AG04450 (cell line): ENCODE results near the gene RABGEF1. TPM values are rescaled to one million over a fixed set of nuclear protein-coding genes. Genes with fewer than 3 reads are reported as not detected.
"Not testable (repeated sequence)": the region's sequence is repeated elsewhere in the genome, so short reads cannot be mapped to it uniquely, and the experiment has no call there.

Experiments
- CTCF ChIA-PET: fragments of 300-600, 350-600 bp; formaldehyde crosslinking; extraction: SDS; loops from one replicate; lab custom pipeline; 2022; ENCODE audit warnings: antibody characterized with exemption, inconsistent platforms; lab: Charles Lee
- POLR2A ChIA-PET: fragments of 350-600 bp; formaldehyde crosslinking; extraction: SDS; loops from one replicate; lab custom pipeline; 2021; ENCODE audit warnings: antibody characterized with exemption, inconsistent platforms; lab: Yijun Ruan, JAX
- DNase-seq: peaks from one replicate; pipeline ENCODE4 v3.0.0-alpha.2; 2011; ENCODE audit warnings: low read depth, low spot score
- H3K27ac ChIP-seq: one replicate; pipeline ENCODE4 v1.5.1; 2012; ENCODE audit warnings: low read depth, low read length, control low read depth
- H3K27me3 ChIP-seq: one replicate; pipeline ENCODE4 v1.6.0; 2012; ENCODE audit warnings: low read length; ENCODE audit not compliant: control insufficient read depth, insufficient read depth
- H3K4me3 ChIP-seq: 2 replicates; pipeline ENCODE4 v1.5.1; 2011; ENCODE audit warnings: mild to moderate bottlenecking, low read depth, low read length, control low read depth
- H3K9me3 ChIP-seq: 2 replicates; pipeline ENCODE4 v1.5.1; 2012; ENCODE audit warnings: low read length; ENCODE audit not compliant: control insufficient read depth, insufficient read depth
- polyA plus RNA-seq: library from polyadenylated mRNA; depleted of rRNA; stranded (reverse); fragments of >200 nt; gene quantifications from 2 replicates; pipeline ENCODE4 v1.2.3, GENCODE V29; 2011
- TF ChIP-seq, protein P1 (sequence below): IDR thresholded peaks from 2 replicates; pipeline ENCODE4 v1.5.1; 2011; ENCODE audit warnings: low read depth, low read length, control low read depth, inconsistent platforms

The RABGEF1 gene
- polyA plus RNA-seq, 1 experiment, result 27.1 TPM

- TF ChIP-seq, protein P1, sequence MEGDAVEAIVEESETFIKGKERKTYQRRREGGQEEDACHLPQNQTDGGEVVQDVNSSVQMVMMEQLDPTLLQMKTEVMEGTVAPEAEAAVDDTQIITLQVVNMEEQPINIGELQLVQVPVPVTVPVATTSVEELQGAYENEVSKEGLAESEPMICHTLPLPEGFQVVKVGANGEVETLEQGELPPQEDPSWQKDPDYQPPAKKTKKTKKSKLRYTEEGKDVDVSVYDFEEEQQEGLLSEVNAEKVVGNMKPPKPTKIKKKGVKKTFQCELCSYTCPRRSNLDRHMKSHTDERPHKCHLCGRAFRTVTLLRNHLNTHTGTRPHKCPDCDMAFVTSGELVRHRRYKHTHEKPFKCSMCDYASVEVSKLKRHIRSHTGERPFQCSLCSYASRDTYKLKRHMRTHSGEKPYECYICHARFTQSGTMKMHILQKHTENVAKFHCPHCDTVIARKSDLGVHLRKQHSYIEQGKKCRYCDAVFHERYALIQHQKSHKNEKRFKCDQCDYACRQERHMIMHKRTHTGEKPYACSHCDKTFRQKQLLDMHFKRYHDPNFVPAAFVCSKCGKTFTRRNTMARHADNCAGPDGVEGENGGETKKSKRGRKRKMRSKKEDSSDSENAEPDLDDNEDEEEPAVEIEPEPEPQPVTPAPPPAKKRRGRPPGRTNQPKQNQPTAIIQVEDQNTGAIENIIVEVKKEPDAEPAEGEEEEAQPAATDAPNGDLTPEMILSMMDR, result no peak
- ChIA-PET CTCF (no interaction called here), POLR2A (no interaction called here)
- Histone ChIP-seq H3K4me3 (peak overlapping the region; percentile 90), H3K9me3 (peaks cover 4% of the 10 kb centered on the region), H3K27me3 (no peaks in the 10 kb centered on the region), H3K27ac (peak overlapping the region; percentile 92)
- DNase-seq, result no peak
Observed at GRCh38 chr7:66741710-66742049, 1.1 kb downstream of the RABGEF1 start.

GRCh38 chr7:66742298-66742697 is 1.8 kb downstream of the RABGEF1 start:
- H3K9me3 ChIP-seq, H3K27me3 ChIP-seq, DNase-seq, CTCF ChIA-PET, POLR2A ChIA-PET: not testable (repeated sequence)
- Histone ChIP-seq H3K27ac (peak overlapping the region; percentile 21), H3K4me3 (peak overlapping the region; percentile 31)

- CTCF ChIA-PET, result no interaction called here
- Histone ChIP-seq H3K4me3 (no peak overlapping the region), H3K9me3 (no peaks in the 10 kb centered on the region; the same call in 1 of the 2 replicates), H3K27ac (no peak overlapping the region), H3K27me3 (no peaks in the 10 kb centered on the region)
- DNase-seq, result no peak
- TF ChIP-seq, protein P1, result no peak
- POLR2A ChIA-PET, result no interaction called here
Observed at GRCh38 chr7:66743920-66744319, 3.4 kb downstream of the RABGEF1 start.

GRCh38 chr7:66747385-66747784 is 6.9 kb downstream of the RABGEF1 start:
- ChIA-PET POLR2A (no interaction called here), CTCF (no interaction called here)
- H3K4me3 ChIP-seq, result no peak overlapping the region
- no peaks in the 10 kb centered on the region for H3K9me3 ChIP-seq
- no peak overlapping the region for H3K27ac ChIP-seq
- no peaks in the 10 kb centered on the region for H3K27me3 ChIP-seq
- TF ChIP-seq, protein P1, result no peak
- no peak for DNase-seq

- Histone ChIP-seq H3K27me3 (no peaks in the 10 kb centered on the region), H3K4me3 (no peak overlapping the region), H3K27ac (no peak overlapping the region), H3K9me3 (no peaks in the 10 kb centered on the region)
- ChIA-PET CTCF (interaction anchor here (0.5 kb wide), 1 partner anchor 542 kb away, joined by 7 read pairs; no protein-coding TSS in a partner anchor), POLR2A (no interaction called here)
- DNase-seq, result no peak
- TF ChIP-seq, protein P1, result no peak
Observed at GRCh38 chr7:66747881-66748511, 7.5 kb downstream of the RABGEF1 start.

DNA sequence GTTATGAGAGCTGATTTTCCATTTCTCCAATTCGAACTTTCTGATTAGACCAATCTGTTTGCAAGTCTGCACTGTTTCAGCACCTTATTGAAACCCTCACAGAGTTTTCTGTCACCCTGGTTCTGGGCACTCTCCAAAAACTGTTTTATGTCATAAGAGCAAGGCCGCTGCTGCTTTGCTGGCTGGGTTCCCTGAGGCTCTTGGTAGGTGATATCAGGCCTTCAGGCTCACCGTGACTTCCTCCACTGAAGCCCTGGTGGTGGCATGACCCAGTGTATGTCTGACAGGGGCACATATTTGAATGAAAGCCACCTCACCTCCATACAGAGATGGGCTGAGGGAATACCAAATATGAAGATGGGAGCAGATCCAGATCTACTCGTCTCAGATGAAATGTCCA is 8.3 kb downstream of the RABGEF1 start:
- Histone ChIP-seq H3K27me3 (no peaks in the 10 kb centered on the region), H3K4me3 (no peak overlapping the region), H3K27ac (no peak overlapping the region), H3K9me3 (no peaks in the 10 kb centered on the region)
- TF ChIP-seq, protein P1, result no peak
- ChIA-PET POLR2A (no interaction called here), CTCF (no interaction called here)
- no peak for DNase-seq
